H1 (cell line): ENCODE data around the gene ENPP7. TPM values are rescaled to one million over a fixed set of nuclear protein-coding genes. Genes with fewer than 3 reads are reported as not detected.

Experiments
- CTCF ChIA-PET: fragments of 300-600 bp; sonication (Branson Sonifier 250); formaldehyde crosslinking; loops from one replicate; lab custom pipeline; 2021; ENCODE audit not compliant: partially characterized antibody; lab: Charles Lee
- POLR2A ChIA-PET: fragments of 300-600 bp; sonication (Branson Sonifier 250); formaldehyde crosslinking; loops from one replicate; lab custom pipeline; 2021; ENCODE audit warnings: inconsistent platforms; ENCODE audit not compliant: partially characterized antibody; lab: Charles Lee
- DNase-seq, 2 experiments: peaks; one replicate each; pipeline versions ENCODE4 v3.0.0 to v3.0.0-alpha.2; 2010 to 2022; ENCODE audit warnings: low spot score in 2 of 2, low read depth in 1 of 2, mixed read lengths in 1 of 2
- FAIRE-seq: peaks from 2 replicates; lab custom pipeline; 2011; peaks lifted over from hg19 to GRCh38; lab: Jason Lieb, UNC
- H2AFZ ChIP-seq: 2 replicates; pipeline ENCODE4 v1.8.1; 2012; ENCODE audit warnings: low read length, inconsistent platforms
- H2AK5ac ChIP-seq: 2 replicates; pipeline ENCODE4 v1.6.1; 2013; ENCODE audit warnings: low read depth, low read length
- H2BK120ac ChIP-seq: replicated peaks from 2 replicates; pipeline ENCODE3; 2013; ENCODE audit warnings: low read depth, low read length, inconsistent platforms
- H2BK12ac ChIP-seq: 2 replicates; pipeline ENCODE4 v1.6.1; 2013; ENCODE audit warnings: low read depth, low read length
- H2BK15ac ChIP-seq: 2 replicates; pipeline ENCODE4 v1.6.1; 2013; ENCODE audit warnings: low read length
- H2BK20ac ChIP-seq: 2 replicates; pipeline ENCODE4 v1.6.1; 2013; ENCODE audit warnings: low read length
- H2BK5ac ChIP-seq: 2 replicates; pipeline ENCODE4 v1.6.1; 2013; ENCODE audit warnings: low read depth, low read length
- H3K14ac ChIP-seq: 2 replicates; pipeline ENCODE4 v1.6.1; 2013; ENCODE audit warnings: inconsistent platforms; ENCODE audit not compliant: insufficient read length
- H3K18ac ChIP-seq: 2 replicates; pipeline ENCODE4 v1.6.1; 2013; ENCODE audit warnings: low read length; ENCODE audit errors: extremely low read depth
- H3K23ac ChIP-seq: 2 replicates; pipeline ENCODE4 v1.6.1; 2013; ENCODE audit warnings: inconsistent platforms; ENCODE audit not compliant: insufficient read length
- H3K23me2 ChIP-seq: 2 replicates; pipeline ENCODE4 v1.6.1; 2013; ENCODE audit warnings: low read depth, low read length
- H3K27ac ChIP-seq: 2 replicates; pipeline ENCODE4 v1.6.1; 2011; ENCODE audit warnings: low read depth, low read length, inconsistent platforms
- H3K27me3 ChIP-seq, 4 experiments: replicated peaks in 1 of 4; 1 replicate in 1 of 4; 2 replicates in 3 of 4; pipeline versions ENCODE4 v1.6.1 to v1.8.1; 2011 to 2013; ENCODE audit warnings: low read length in 3 of 4, mild to moderate bottlenecking in 3 of 4, inconsistent platforms in 2 of 4, mixed read lengths in 2 of 4, moderate library complexity in 1 of 4; ENCODE audit not compliant: control insufficient read depth in 3 of 4, insufficient read depth in 3 of 4; ENCODE audit errors: extremely low read depth in 1 of 4
- H3K36me3 ChIP-seq, 4 experiments: 2 replicates each; pipeline versions ENCODE4 v1.6.1 to v1.8.1; 2011 to 2013; ENCODE audit warnings: mild to moderate bottlenecking in 4 of 4, low read length in 3 of 4, moderate library complexity in 2 of 4, control low read depth in 1 of 4, inconsistent platforms in 1 of 4; ENCODE audit not compliant: insufficient read depth in 4 of 4, control insufficient read depth in 2 of 4
- H3K4ac ChIP-seq: replicated peaks from 2 replicates; pipeline ENCODE3; 2013; ENCODE audit warnings: low read length, low read depth, mixed read lengths, inconsistent platforms; ENCODE audit not compliant: insufficient read length
- H3K4me1 ChIP-seq, 4 experiments: replicated peaks in 1 of 4; 1 replicate in 1 of 4; 2 replicates in 3 of 4; pipeline versions ENCODE4 v1.6.1 to v1.8.1; 2011 to 2013; ENCODE audit warnings: low read length in 3 of 4, inconsistent platforms in 2 of 4, mixed read lengths in 1 of 4; ENCODE audit not compliant: insufficient read depth in 4 of 4, control insufficient read depth in 3 of 4
- H3K4me2 ChIP-seq, 2 experiments: 2 replicates each; pipeline versions ENCODE4 v1.6.1 to v1.8.1; 2011 to 2013; ENCODE audit warnings: low read depth in 2 of 2, low read length in 2 of 2, control low read depth in 1 of 2, inconsistent platforms in 1 of 2, mild to moderate bottlenecking in 1 of 2; ENCODE audit not compliant: insufficient read depth in 1 of 2
- H3K4me3 ChIP-seq, 4 experiments: fragments of 200-600, 300-600 bp in 1 of 4; sonication (generic), shearing (Covaris generic), sonication (Bioruptor Twin) in 1 of 4; 2 replicates each; pipeline versions ENCODE4 v1.5.1 to v1.8.1; 2011 to 2016; ENCODE audit warnings: low read length in 4 of 4, low read depth in 3 of 4, control low read depth in 2 of 4, inconsistent platforms in 2 of 4, mild to moderate bottlenecking in 2 of 4, mixed read lengths in 1 of 4, moderate library complexity in 1 of 4; ENCODE audit not compliant: insufficient read depth in 2 of 4; ENCODE audit errors: extremely low read depth in 1 of 4
- H3K56ac ChIP-seq: replicated peaks from 2 replicates; pipeline ENCODE3; 2013; ENCODE audit warnings: low read depth, mild to moderate bottlenecking, mixed read lengths, low read length, inconsistent platforms; ENCODE audit not compliant: insufficient read length
- H3K79me1 ChIP-seq: 2 replicates; pipeline ENCODE4 v1.6.1; 2013; ENCODE audit warnings: low read depth, low read length, control low read depth
- H3K79me2 ChIP-seq, 2 experiments: 2 replicates each; pipeline versions ENCODE4 v1.6.1 to v1.8.1; 2012 to 2013; ENCODE audit warnings: low read length in 2 of 2, mild to moderate bottlenecking in 2 of 2, inconsistent platforms in 1 of 2; ENCODE audit not compliant: insufficient read depth in 2 of 2, control insufficient read depth in 1 of 2
- H3K9ac ChIP-seq, 4 experiments: replicated peaks in 1 of 4; 1 replicate in 1 of 4; 2 replicates in 3 of 4; pipeline versions ENCODE4 v1.6.1 to v1.8.1; 2011 to 2013; ENCODE audit warnings: low read depth in 3 of 4, low read length in 3 of 4, control low read depth in 2 of 4, mild to moderate bottlenecking in 2 of 4, moderate library complexity in 2 of 4, inconsistent platforms in 1 of 4; ENCODE audit errors: extremely low read depth in 1 of 4
- H3K9me3 ChIP-seq, 2 experiments: 2 replicates each; pipeline versions ENCODE4 v1.6.1 to v1.8.1; 2012 to 2013; ENCODE audit warnings: mild to moderate bottlenecking in 2 of 2, moderate library complexity in 2 of 2, control low read depth in 1 of 2, inconsistent platforms in 1 of 2, low read depth in 1 of 2, low read length in 1 of 2, mixed read lengths in 1 of 2; ENCODE audit not compliant: insufficient read depth in 2 of 2
- H4K20me1 ChIP-seq, 2 experiments: replicated peaks in 1 of 2; 2 replicates each; pipeline versions ENCODE3 to v1.8.1; 2011 to 2013; ENCODE audit warnings: inconsistent platforms in 2 of 2, low read length in 2 of 2, mild to moderate bottlenecking in 1 of 2; ENCODE audit not compliant: insufficient read depth in 2 of 2, control insufficient read depth in 1 of 2
- H4K5ac ChIP-seq: 2 replicates; pipeline ENCODE4 v1.6.1; 2013; ENCODE audit warnings: low read length, low read depth, mixed read lengths, inconsistent platforms; ENCODE audit not compliant: insufficient read length
- H4K8ac ChIP-seq: 2 replicates; pipeline ENCODE4 v1.8.0; 2013; ENCODE audit warnings: mild to moderate bottlenecking, moderate library complexity, low read length, inconsistent platforms; ENCODE audit not compliant: insufficient read depth; ENCODE audit errors: extremely low read depth
- H4K91ac ChIP-seq: replicated peaks from 2 replicates; pipeline ENCODE3; 2013; ENCODE audit warnings: low read length, mixed read lengths, inconsistent platforms; ENCODE audit not compliant: insufficient read length
- ASH2L ChIP-seq: fragments of 200-600, 300-600 bp; sonication (generic); IDR thresholded peaks from one replicate; pipeline ENCODE4 v1.7.1; 2017; ENCODE audit warnings: low read length
- CBX5 ChIP-seq: fragments of 300-800, 300-1000 bp; sonication (generic); IDR thresholded peaks from 2 replicates; pipeline ENCODE4 v1.7.1; 2016; ENCODE audit warnings: antibody characterized with exemption, low read length, low read depth
- HDAC6 ChIP-seq: IDR thresholded peaks from one replicate; pipeline ENCODE4 v1.7.1; 2012; ENCODE audit warnings: low read depth, mild to moderate bottlenecking, inconsistent platforms, low read length, moderate library complexity
- POLR2AphosphoS5 ChIP-seq: IDR thresholded peaks from 2 replicates; pipeline ENCODE4 v1.6.1; 2011; ENCODE audit warnings: low read depth, low read length
- RXRA ChIP-seq: IDR thresholded peaks from 2 replicates; pipeline ENCODE4 v1.6.1; 2011; ENCODE audit warnings: low read depth, mild to moderate bottlenecking, low read length, moderate library complexity; ENCODE audit not compliant: insufficient read depth
- SP1 ChIP-seq: IDR thresholded peaks from 2 replicates; pipeline ENCODE4 v1.6.1; 2011; ENCODE audit warnings: low read depth, low read length
- SP2 ChIP-seq: IDR thresholded peaks from 2 replicates; pipeline ENCODE4 v1.6.1; 2012; ENCODE audit warnings: mild to moderate bottlenecking, low read length, inconsistent platforms
- SP4 ChIP-seq: IDR thresholded peaks from 2 replicates; pipeline ENCODE4 v1.6.1; 2012; ENCODE audit warnings: low read length, inconsistent platforms
- WGBS, 2 experiments: shearing (Covaris generic) in 1 of 2; methylation state at CpG; one replicate each; pipeline versions ENCODE4 v1.1.6 to v1.1.7; 2013 to 2015; ENCODE audit warnings: low lambda C conversion rate in 2 of 2, mixed read lengths in 2 of 2, inconsistent platforms in 1 of 2, low coverage in 1 of 2, missing lambda C conversion rate in 1 of 2; ENCODE audit not compliant: insufficient replicate concordance in 2 of 2, insufficient coverage in 1 of 2, insufficient read length in 1 of 2; ENCODE audit errors: extremely low coverage in 1 of 2, missing lambda C conversion rate in 1 of 2; 5-methylcytosine and 5-hydroxymethylcytosine counted together
- long read RNA-seq, 2 experiments: library from RNA in 1 of 2; library from capped mRNA in 1 of 2; stranded (forward); transcript quantifications; one replicate each; pipeline ENCODE4 v2.0.0, GENCODE V29; 2021; ENCODE audit warnings: inconsistent platforms in 1 of 2
- polyA minus RNA-seq, 3 experiments: library from RNA; depleted of rRNA, polyadenylated mRNA; stranded (reverse); fragments of >200 nt; gene quantifications; 1 replicate in 2 of 3; 2 replicates in 1 of 3; pipeline ENCODE4 v1.2.3, GENCODE V29; 2011
- polyA plus RNA-seq, 7 experiments: library from polyadenylated mRNA; depleted of rRNA in 3 of 7; stranded (reverse) in 5 of 7; unstranded in 2 of 7; fragments of >200 nt in 5 of 7; fragments of 200-250 nt in 2 of 7; gene quantifications; 1 replicate in 5 of 7; 2 replicates in 1 of 7; 4 replicates in 1 of 7; pipeline versions ENCODE4 v1.2.1 to v1.2.3, GENCODE V29; 2011 to 2013; ENCODE audit warnings: missing spikeins in 2 of 7, mixed read lengths in 2 of 7
- total RNA-seq: library from RNA; stranded (reverse); fragmentation: NEBNext Ultra II Directional; extraction: Animal tissue kit (Norgen Biotek cat#: 25700); gene quantifications from 2 replicates; pipeline ENCODE4 v1.2.1, GENCODE V29; 2021

ENPP7 gene
- total RNA-seq, result not detected in 2 replicates
- not detected in 2 replicates for polyA plus RNA-seq (2011; rRNA removed)
- polyA plus RNA-seq (2011; cell fraction: cytosol; rRNA removed), result not detected
- polyA plus RNA-seq (2011; cell fraction: nucleus; rRNA removed), result not detected
- not detected in 4 replicates for polyA plus RNA-seq (2012, experiment 1 of 2)
- not detected for polyA plus RNA-seq (2012, experiment 2 of 2)
- not detected for polyA plus RNA-seq (2013, experiment 1 of 2)
- polyA plus RNA-seq (2013, experiment 2 of 2), result not detected
- polyA minus RNA-seq (2011; rRNA and poly(A)+ RNA removed), result not detected in 2 replicates
- polyA minus RNA-seq (2011; cell fraction: cytosol; rRNA and poly(A)+ RNA removed), result not detected
- polyA minus RNA-seq (2011; cell fraction: nucleus; rRNA and poly(A)+ RNA removed), result not detected
- long read RNA-seq, experiment 1, result 0 reads
- long read RNA-seq, experiment 2, result 0 reads

GRCh38 chr17:79730769-79731483 is at the start of gene ENPP7:
ENPP7 (plus strand) TSS chr17:79730943; CDS start chr17:79731140, 197 bp downstream.
- H3K14ac ChIP-seq, result no peak within 1 kb of the TSS
- TF ChIP-seq CBX5, result no peak
- no peak for TF ChIP-seq HDAC6
- TF ChIP-seq ASH2L, result no peak
- TF ChIP-seq POLR2AphosphoS5, result no peak
- no peak for TF ChIP-seq RXRA
- TF ChIP-seq SP2, result no peak
- TF ChIP-seq SP4, result no peak
- TF ChIP-seq SP1, result no peak
- DNase-seq, result no peak
- 82% methylated on average over 29 of the region's 33 CpGs; no CpG with 5 or more reads in 1 of the 2 experiments for WGBS, 2 experiments
- H4K20me1 ChIP-seq, result no peaks in the 10 kb centered on the region
- no peak within 1 kb of the TSS for H2AK5ac ChIP-seq
- H3K27me3 ChIP-seq, result no peaks in the 10 kb centered on the region
- no peaks in the 10 kb centered on the region for H3K36me3 ChIP-seq
- H3K9me3 ChIP-seq, result no peaks in the 10 kb centered on the region
- no peak for FAIRE-seq
- H2BK5ac ChIP-seq, result no peak within 1 kb of the TSS
- no peak within 1 kb of the TSS for H3K9ac ChIP-seq
- H3K23ac ChIP-seq, result no peak within 1 kb of the TSS
- H3K27ac ChIP-seq, result no peak within 1 kb of the TSS
- H3K23me2 ChIP-seq, result no peaks in the 10 kb centered on the region
- H4K91ac ChIP-seq, result no peak within 1 kb of the TSS
- no peak within 1 kb of the TSS for H4K5ac ChIP-seq
- H3K4me1 ChIP-seq, result peaks cover 0 to 6% (median 0%) of the 10 kb centered on the region in 4 experiments; a peak in 2 of 7 replicates
- no peaks in the 10 kb centered on the region for H3K79me2 ChIP-seq
- H3K79me1 ChIP-seq, result no peaks in the 10 kb centered on the region
- H2BK120ac ChIP-seq, result no peak within 1 kb of the TSS
- H2AFZ ChIP-seq, result no peak within 1 kb of the TSS
- CTCF ChIA-PET, result interaction anchor here (1.1 kb wide), 1 partner anchor 8 kb away, joined by 3 read pairs; no protein-coding TSS in a partner anchor
- H2BK20ac ChIP-seq, result no peak within 1 kb of the TSS
- H3K18ac ChIP-seq, result no peak within 1 kb of the TSS
- no peak within 1 kb of the TSS for H3K56ac ChIP-seq
- no peak within 1 kb of the TSS for H3K4ac ChIP-seq
- H3K4me2 ChIP-seq, result no peak within 1 kb of the TSS
- H2BK15ac ChIP-seq, result no peak within 1 kb of the TSS
- POLR2A ChIA-PET, result interaction anchor here (0.6 to 1.0 kb wide), 2 partner anchors 10 to 60 kb away, joined by 3 read pairs; no protein-coding TSS in a partner anchor
- no peak within 1 kb of the TSS for H3K4me3 ChIP-seq
- no peak within 1 kb of the TSS for H2BK12ac ChIP-seq
- no peak within 1 kb of the TSS for H4K8ac ChIP-seq
